Activated CD8-positive, alpha-beta T cell treated with anti-CD3 and anti-CD28 coated beads, Interleukin-2, amount 10 ng/mL, durations not matched to agents 7 days and 5 days (primary cell): ENCODE measurements around the gene DMD. TPM values are rescaled to one million over a fixed set of nuclear protein-coding genes. Genes with fewer than 3 reads are reported as not detected.
"Not testable (repeated sequence)": the region's sequence is repeated elsewhere in the genome, so short reads cannot be mapped to it uniquely, and the experiment has no call there.

Experiments
- ATAC-seq: fragments of 150-1000 bp; cut with Tn5 transposase; one replicate; pipeline ENCODE4 v1.10.0; 2021; ENCODE audit warnings: moderate library complexity
- CTCF ChIA-PET: fragments of 350-600 bp; sonication (Branson Sonifier 250); formaldehyde crosslinking; loops from one replicate; lab custom pipeline; 2021; ENCODE audit warnings: antibody characterized with exemption; lab: Charles Lee
- POLR2A ChIA-PET: fragments of 350-600 bp; sonication (Branson Sonifier 250); formaldehyde crosslinking; loops from one replicate; lab custom pipeline; 2021; ENCODE audit warnings: antibody characterized with exemption; lab: Charles Lee
- DNase-seq: peaks from one replicate; pipeline ENCODE4 v3.0.0-alpha.2; 2020
- H3K27ac Mint-ChIP-seq: one replicate; pipeline ENCODE4 v1.8.0; 2021; ENCODE audit warnings: mild to moderate bottlenecking, mixed read lengths
- H3K27me3 Mint-ChIP-seq: one replicate; pipeline ENCODE4 v1.8.0; 2021; ENCODE audit warnings: low read depth, mixed read lengths
- H3K36me3 Mint-ChIP-seq: one replicate; pipeline ENCODE4 v1.8.0; 2021; ENCODE audit warnings: low read depth, mixed read lengths
- H3K4me1 Mint-ChIP-seq: one replicate; pipeline ENCODE4 v1.8.0; 2021; ENCODE audit warnings: low read depth, mixed read lengths
- H3K4me3 Mint-ChIP-seq: one replicate; pipeline ENCODE4 v1.8.0; 2021; ENCODE audit warnings: mild to moderate bottlenecking, mixed read lengths
- H3K9me3 Mint-ChIP-seq: one replicate; pipeline ENCODE4 v1.8.0; 2022; ENCODE audit warnings: mixed read lengths; ENCODE audit not compliant: insufficient read depth
- total RNA-seq, 2 experiments: library from RNA; stranded (reverse); gene quantifications; one replicate each; pipeline ENCODE4 v1.2.3, GENCODE V29; 2021

DMD gene
- total RNA-seq, 2 experiments from 2014 or later: not detected

DNA sequence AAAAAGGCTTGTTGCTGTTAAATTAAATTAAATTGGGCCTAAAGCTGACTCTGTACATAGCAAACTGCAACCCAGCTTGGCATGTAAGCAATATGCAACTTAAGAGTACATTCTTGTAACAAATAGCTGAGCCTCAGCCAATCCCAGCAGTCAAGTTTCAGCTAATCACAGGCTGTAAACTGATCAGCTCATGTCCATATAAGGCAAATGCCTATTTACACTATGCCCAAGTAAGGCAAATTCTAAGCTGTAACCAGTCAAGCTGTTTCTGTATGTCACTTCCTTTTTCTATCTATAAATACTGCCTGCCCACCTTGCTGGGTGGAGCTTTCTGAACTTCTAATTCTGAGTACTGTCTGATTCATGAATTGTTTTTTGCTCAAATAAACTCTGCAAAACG lies 1710.4 kb downstream of the DMD start:
- Mint-ChIP-seq H3K4me1 (no peaks in the 10 kb centered on the region), H3K9me3 (no peaks in the 10 kb centered on the region), H3K4me3 (no peak overlapping the region), H3K27me3 (no peaks in the 10 kb centered on the region), H3K27ac (no peak overlapping the region), H3K36me3 (no peaks in the 10 kb centered on the region)
- ChIA-PET CTCF (no interaction called here), POLR2A (no interaction called here)
- ATAC-seq (no peak), DNase-seq (no peak)

DNA sequence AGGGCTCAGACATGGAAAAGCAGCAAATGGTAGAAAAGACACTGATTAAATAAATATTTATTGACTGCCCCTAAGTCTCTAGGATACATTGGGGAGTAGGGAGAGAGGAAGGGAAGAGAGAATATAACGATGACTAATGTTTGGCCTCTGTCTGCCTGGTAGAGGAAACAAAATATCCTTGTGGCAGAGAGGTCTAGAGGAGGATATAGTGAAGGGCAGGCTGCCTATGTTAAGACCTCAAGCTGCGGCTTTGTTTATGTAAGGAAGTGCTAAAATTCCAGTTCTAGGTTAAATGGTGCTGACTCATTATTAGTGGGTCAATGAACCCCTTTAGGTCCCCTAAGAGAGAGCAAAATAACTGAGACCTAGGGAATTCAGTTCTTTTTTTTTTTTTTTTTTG lies 1712.2 kb downstream of the DMD start:
- DNase-seq: no peak
- Mint-ChIP-seq H3K4me3 (no peak overlapping the region), H3K36me3 (no peaks in the 10 kb centered on the region), H3K27ac (no peak overlapping the region), H3K9me3 (no peaks in the 10 kb centered on the region), H3K4me1 (no peaks in the 10 kb centered on the region), H3K27me3 (no peaks in the 10 kb centered on the region)
- CTCF ChIA-PET: no interaction called here
- POLR2A ChIA-PET: no interaction called here
- ATAC-seq: no peak

DNA sequence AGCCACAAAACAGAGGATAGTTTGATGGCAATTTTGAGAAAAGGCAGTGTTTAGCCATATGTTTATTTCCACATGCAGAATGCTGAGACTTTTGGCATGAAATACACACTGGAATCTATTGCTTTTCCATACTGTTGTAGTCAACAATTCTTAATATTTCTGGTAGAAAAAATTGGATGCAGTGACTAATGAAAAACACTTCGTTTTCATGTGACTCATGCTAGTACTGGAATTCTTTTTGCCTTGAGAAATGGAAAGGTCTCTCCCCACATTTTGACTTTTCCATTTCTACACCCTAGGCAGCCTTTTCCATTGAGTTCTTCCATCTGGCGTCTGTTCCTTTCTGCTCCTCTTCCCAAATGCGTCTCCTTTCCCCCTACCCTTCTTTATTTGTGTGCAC lies 1714.3 kb downstream of the DMD start:
- ATAC-seq: no peak
- DNase-seq: no peak
- no peaks in the 10 kb centered on the region for H3K4me1 Mint-ChIP-seq
- POLR2A ChIA-PET: no interaction called here
- H3K36me3 Mint-ChIP-seq: no peaks in the 10 kb centered on the region
- no peak overlapping the region for H3K27ac Mint-ChIP-seq
- H3K9me3 Mint-ChIP-seq: no peaks in the 10 kb centered on the region
- CTCF ChIA-PET: no interaction called here
- H3K4me3 Mint-ChIP-seq: no peak overlapping the region
- H3K27me3 Mint-ChIP-seq: no peaks in the 10 kb centered on the region

DNA sequence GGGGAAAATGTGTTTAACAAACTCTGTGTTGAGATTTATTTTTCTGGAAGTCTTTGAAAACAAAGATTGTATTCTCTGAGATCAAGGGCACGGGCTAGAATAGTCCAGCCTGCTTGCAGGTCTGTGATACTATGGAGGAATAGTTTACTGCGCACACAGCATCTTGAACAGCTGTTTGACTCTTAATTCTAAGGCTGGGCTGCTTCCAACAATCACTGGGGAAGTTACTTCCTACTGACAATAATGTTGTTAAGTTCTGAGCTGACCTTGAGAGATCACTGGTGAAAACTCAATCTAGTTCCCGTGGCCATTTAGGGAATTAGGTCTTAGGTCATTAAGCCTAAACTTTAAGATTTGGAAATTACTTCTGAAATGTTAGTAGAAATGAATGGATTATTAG lies 1723.4 kb downstream of the DMD start:
- H3K9me3 Mint-ChIP-seq: no peaks in the 10 kb centered on the region
- no peaks in the 10 kb centered on the region for H3K36me3 Mint-ChIP-seq
- no peaks in the 10 kb centered on the region for H3K4me1 Mint-ChIP-seq
- no peak overlapping the region for H3K27ac Mint-ChIP-seq
- no peaks in the 10 kb centered on the region for H3K27me3 Mint-ChIP-seq
- CTCF ChIA-PET: no interaction called here
- POLR2A ChIA-PET: no interaction called here
- DNase-seq (no peak), ATAC-seq (no peak)
- H3K4me3 Mint-ChIP-seq: no peak overlapping the region

DNA sequence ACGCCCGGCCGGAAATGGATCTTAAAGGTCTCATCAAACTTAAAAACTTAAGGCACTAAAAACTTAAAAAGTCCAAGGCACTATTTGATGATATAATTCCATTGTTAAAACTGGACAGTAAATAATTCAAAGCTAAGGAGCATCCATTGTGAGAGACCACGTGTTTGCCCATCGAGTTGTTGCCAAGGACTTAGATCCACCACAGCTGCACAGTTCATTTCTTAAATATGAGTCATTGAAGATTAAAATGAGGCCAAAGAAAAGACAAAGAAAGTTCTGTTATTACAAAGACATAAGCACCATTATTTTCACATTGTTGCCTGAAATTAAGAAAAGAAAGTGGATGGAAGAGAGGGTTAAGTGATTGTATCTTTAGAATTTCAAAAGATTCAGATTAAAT lies 1728.0 kb downstream of the DMD start:
- H3K27ac Mint-ChIP-seq: no peak overlapping the region
- no peak overlapping the region for H3K4me3 Mint-ChIP-seq
- ChIA-PET POLR2A (no interaction called here), CTCF (no interaction called here)
- no peaks in the 10 kb centered on the region for H3K4me1 Mint-ChIP-seq
- no peaks in the 10 kb centered on the region for H3K36me3 Mint-ChIP-seq
- ATAC-seq (no peak), DNase-seq (no peak)
- H3K9me3 Mint-ChIP-seq: no peaks in the 10 kb centered on the region
- no peaks in the 10 kb centered on the region for H3K27me3 Mint-ChIP-seq

DNA sequence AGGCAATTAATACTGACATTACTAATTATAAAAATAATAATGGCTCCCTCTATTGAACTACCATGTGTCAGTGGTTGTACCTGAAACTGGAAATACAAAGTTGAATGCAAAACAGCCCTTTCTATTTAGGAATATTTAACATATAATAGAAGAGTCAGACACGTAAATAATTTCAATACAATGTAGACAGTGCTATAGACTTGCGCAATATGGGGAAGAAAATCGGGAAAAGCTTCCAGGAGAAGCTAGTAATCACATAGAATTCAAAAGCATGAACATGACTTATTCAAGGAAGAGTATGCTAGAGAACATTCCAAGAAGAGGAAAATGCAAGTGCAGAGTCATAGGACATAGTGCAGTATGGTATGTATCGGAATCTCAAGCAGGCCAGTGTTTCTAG lies 1730.7 kb downstream of the DMD start:
- Mint-ChIP-seq H3K27me3 (no peaks in the 10 kb centered on the region), H3K9me3 (no peaks in the 10 kb centered on the region), H3K4me3 (no peak overlapping the region), H3K27ac (no peak overlapping the region), H3K4me1 (no peaks in the 10 kb centered on the region), H3K36me3 (no peaks in the 10 kb centered on the region)
- ATAC-seq (no peak), DNase-seq (no peak)
- POLR2A ChIA-PET: no interaction called here
- CTCF ChIA-PET: no interaction called here

DNA sequence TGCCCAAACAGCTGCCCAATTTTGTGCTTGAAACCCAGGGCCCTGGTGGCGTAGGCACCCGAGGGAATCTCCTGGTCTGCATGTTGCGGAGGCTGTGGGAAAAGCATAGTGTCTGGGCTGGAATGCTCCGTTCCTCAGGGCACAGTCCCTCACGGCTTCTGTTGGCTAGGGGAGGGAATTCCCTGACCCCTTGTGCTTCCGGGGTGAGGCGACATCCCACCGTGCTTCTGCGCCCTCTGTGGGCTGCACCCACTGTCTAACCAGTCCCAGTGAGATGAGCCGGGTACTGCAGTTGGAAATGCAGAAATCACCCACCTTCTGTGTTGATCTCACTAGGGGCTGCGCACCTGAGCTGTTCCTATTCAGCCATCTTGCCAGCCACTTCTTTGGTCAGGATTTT lies 1740.1 kb downstream of the DMD start:
- H3K36me3 Mint-ChIP-seq: no peaks in the 10 kb centered on the region
- no peak overlapping the region for H3K27ac Mint-ChIP-seq
- H3K4me3 Mint-ChIP-seq: no peak overlapping the region
- ATAC-seq (no peak), DNase-seq (no peak)
- no peaks in the 10 kb centered on the region for H3K4me1 Mint-ChIP-seq
- H3K9me3 Mint-ChIP-seq: no peaks in the 10 kb centered on the region
- H3K27me3 Mint-ChIP-seq: no peaks in the 10 kb centered on the region
- ChIA-PET POLR2A (no interaction called here), CTCF (no interaction called here)

DNA sequence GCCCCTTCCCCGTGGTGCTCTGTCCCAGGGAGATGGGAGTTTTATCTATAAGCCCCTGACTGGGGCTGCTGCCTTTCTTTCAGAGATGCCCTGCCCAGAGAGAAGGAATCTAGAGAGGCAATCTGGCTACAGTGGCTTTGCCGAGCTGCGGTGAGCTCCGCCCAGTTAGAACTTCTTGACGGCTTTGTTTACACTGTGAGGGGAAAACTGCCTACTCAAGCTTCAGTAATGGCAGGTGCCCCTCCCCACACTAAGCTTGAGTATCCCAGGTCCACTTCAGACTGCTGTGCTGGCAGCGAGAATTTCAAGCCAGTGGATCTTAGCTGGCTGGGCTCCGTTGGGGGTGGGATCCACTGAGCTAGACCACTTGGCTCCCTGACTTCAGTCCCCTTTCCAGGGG lies 1740.6 kb downstream of the DMD start:
- H3K27ac Mint-ChIP-seq, DNase-seq, POLR2A ChIA-PET, H3K4me1 Mint-ChIP-seq, CTCF ChIA-PET, H3K4me3 Mint-ChIP-seq, H3K9me3 Mint-ChIP-seq, H3K27me3 Mint-ChIP-seq, H3K36me3 Mint-ChIP-seq, ATAC-seq: not testable (repeated sequence)

DNA sequence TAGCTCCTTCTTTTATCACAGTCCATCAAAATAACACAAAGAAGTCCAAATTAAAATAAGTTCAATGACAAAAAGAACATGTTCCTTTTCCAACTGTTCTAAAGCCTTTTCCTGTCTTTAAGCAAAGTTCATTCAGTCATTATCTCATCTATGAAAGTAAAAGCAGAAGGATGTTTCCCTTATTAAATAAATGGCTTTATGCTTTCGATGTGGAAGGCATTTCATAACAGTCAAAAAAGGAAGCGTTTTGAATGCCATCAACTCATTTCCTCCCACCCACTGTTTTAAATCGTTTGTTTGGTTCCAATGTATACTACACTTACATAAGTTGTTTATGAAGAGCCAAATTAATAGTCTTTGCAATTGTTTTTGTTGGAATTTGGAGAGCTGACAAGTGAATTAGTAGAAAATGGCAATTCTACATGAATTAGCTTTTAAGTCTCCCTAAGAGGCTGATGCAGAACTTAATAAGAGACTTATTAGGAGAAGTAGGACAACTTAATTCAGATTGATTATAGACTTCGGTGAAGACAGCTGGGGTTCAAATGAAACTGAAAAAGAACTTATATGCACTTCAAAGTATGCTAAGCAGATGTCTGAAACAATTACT lies 1746.9 kb downstream of the DMD start:
- ChIA-PET CTCF (no interaction called here), POLR2A (no interaction called here)
- no peaks in the 10 kb centered on the region for H3K36me3 Mint-ChIP-seq
- no peaks in the 10 kb centered on the region for H3K9me3 Mint-ChIP-seq
- DNase-seq: no peak
- no peak for ATAC-seq
- no peaks in the 10 kb centered on the region for H3K4me1 Mint-ChIP-seq
- no peak overlapping the region for H3K4me3 Mint-ChIP-seq
- no peak overlapping the region for H3K27ac Mint-ChIP-seq
- H3K27me3 Mint-ChIP-seq: no peaks in the 10 kb centered on the region

DNA sequence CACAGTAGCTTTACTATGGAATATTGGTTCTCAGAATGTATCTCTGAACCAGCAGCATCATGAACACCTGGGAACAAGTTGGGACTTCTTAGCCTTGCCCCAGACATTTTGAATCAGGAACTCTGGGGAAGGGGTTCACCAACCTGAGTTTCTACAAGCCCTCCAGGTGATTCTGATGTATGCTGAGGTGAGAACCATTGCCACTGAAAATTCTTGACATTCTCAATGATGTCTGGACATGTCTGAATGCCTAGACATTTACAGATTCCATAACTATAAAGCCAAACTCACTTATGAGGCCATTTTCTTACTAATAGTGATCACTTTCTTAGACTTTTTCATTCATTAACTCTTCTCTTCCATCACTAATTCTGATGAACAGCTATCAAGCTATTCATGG lies 1750.1 kb downstream of the DMD start:
- no peak overlapping the region for H3K4me3 Mint-ChIP-seq
- no peaks in the 10 kb centered on the region for H3K9me3 Mint-ChIP-seq
- no peaks in the 10 kb centered on the region for H3K4me1 Mint-ChIP-seq
- ATAC-seq (no peak), DNase-seq (no peak)
- H3K27ac Mint-ChIP-seq: no peak overlapping the region
- ChIA-PET CTCF (no interaction called here), POLR2A (no interaction called here)
- H3K36me3 Mint-ChIP-seq: no peaks in the 10 kb centered on the region
- H3K27me3 Mint-ChIP-seq: no peaks in the 10 kb centered on the region

DNA sequence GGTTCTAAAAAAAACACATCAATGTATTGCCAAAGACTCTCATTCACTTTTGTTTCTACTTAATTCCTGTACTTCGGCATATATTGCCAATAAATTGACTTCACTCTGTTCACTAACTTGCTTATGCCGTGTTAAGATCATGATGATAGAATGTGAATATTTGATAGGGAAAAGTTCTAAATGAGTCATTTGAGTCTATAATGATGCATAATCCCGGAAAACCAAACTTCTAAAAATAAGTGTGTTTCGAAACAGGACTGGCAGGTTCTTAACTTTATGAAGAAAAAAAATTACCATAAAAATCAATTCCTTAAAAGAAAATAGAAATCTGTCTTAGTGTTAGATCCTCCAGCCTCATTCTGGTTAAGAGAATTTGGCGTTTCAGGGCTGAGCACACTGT lies 1752.0 kb downstream of the DMD start:
- H3K4me1 Mint-ChIP-seq: no peaks in the 10 kb centered on the region
- H3K27ac Mint-ChIP-seq: no peak overlapping the region
- ATAC-seq: no peak
- no peaks in the 10 kb centered on the region for H3K27me3 Mint-ChIP-seq
- no peak overlapping the region for H3K4me3 Mint-ChIP-seq
- POLR2A ChIA-PET: no interaction called here
- no peaks in the 10 kb centered on the region for H3K36me3 Mint-ChIP-seq
- no peaks in the 10 kb centered on the region for H3K9me3 Mint-ChIP-seq
- CTCF ChIA-PET: no interaction called here
- DNase-seq: no peak

DNA sequence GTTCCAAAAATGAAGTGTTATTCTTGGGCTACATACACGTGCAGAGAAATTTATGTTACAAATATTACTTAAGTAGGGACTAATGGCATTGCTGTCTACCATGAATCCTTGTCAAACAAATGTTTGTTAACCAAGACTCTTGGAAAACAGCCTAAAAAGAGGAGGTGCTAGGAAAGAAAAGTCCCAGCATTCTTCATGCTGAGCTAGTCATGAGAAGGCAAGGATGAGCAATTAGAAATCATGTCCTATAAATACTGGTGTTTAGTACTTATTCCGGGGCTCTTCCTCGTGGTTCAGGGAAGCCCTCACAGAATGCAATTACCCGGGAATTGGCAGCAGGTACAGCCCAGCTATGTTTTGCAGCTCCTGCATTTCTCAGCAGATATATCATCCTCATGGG lies 1761.4 kb downstream of the DMD start:
- Mint-ChIP-seq H3K27me3 (no peaks in the 10 kb centered on the region), H3K27ac (no peak overlapping the region), H3K4me3 (no peak overlapping the region), H3K9me3 (peaks cover 4% of the 10 kb centered on the region), H3K36me3 (no peaks in the 10 kb centered on the region), H3K4me1 (no peaks in the 10 kb centered on the region)
- POLR2A ChIA-PET: no interaction called here
- no peak for DNase-seq
- CTCF ChIA-PET: no interaction called here
- ATAC-seq: no peak

DNA sequence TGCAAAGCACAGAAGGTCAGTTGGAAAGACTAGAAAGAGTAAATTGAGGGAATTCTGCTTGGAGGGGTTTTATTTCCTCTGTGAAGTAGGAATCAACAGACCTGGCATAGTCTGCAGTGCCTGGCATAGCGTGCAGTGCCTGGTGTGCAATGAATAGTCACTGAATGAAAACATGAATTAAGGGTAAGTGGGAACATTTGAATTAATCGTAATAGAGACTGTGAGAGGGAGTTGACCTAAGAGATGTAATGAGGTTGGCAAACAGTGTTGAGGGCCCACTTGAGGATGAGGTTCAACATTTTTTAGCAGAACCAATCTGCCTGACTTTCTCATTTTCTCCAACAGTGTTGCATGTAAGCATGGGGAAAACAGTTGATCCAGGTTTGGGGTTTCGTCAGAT lies 1762.3 kb downstream of the DMD start:
- Mint-ChIP-seq H3K27ac (no peak overlapping the region), H3K27me3 (no peaks in the 10 kb centered on the region), H3K4me3 (no peak overlapping the region), H3K4me1 (no peaks in the 10 kb centered on the region), H3K36me3 (no peaks in the 10 kb centered on the region), H3K9me3 (peaks cover 4% of the 10 kb centered on the region)
- ATAC-seq (no peak), DNase-seq (no peak)
- CTCF ChIA-PET: no interaction called here
- POLR2A ChIA-PET: no interaction called here
